Astrocyte (in vitro differentiated cells and primary cell): ENCODE results near the gene SAP30L. TPM values are rescaled to one million over a fixed set of nuclear protein-coding genes. Genes with fewer than 3 reads are reported as not detected.

ENCODE experiments used
- DNase-seq: peaks from one replicate; pipeline ENCODE4 v3.0.0-alpha.2; 2010; ENCODE audit warnings: low read depth
- FAIRE-seq: peaks from 2 replicates; lab custom pipeline; 2011; peaks lifted over from hg19 to GRCh38; lab: Jason Lieb, UNC
- H2AFZ ChIP-seq: 2 replicates; pipeline ENCODE4 v1.6.0; 2012; ENCODE audit warnings: low read depth, low read length, inconsistent platforms
- H3K27ac ChIP-seq: 2 replicates; pipeline ENCODE4 v1.5.1; 2011; ENCODE audit warnings: low read depth, low read length, inconsistent platforms
- H3K27me3 ChIP-seq: 2 replicates; pipeline ENCODE4 v1.6.0; 2011; ENCODE audit warnings: low read length, inconsistent platforms; ENCODE audit not compliant: insufficient read depth
- H3K36me3 ChIP-seq: 2 replicates; pipeline ENCODE4 v1.5.1; 2011; ENCODE audit warnings: low read length, inconsistent platforms; ENCODE audit not compliant: insufficient read depth
- H3K4me1 ChIP-seq: 2 replicates; pipeline ENCODE4 v1.5.1; 2011; ENCODE audit warnings: low read length, inconsistent platforms; ENCODE audit not compliant: insufficient read depth
- H3K4me2 ChIP-seq: 2 replicates; pipeline ENCODE4 v1.6.0; 2012; ENCODE audit warnings: low read length, inconsistent platforms
- H3K4me3 ChIP-seq: 2 replicates; pipeline ENCODE4 v1.5.1; 2011; ENCODE audit warnings: low read depth, mild to moderate bottlenecking, low read length, inconsistent platforms; ENCODE audit not compliant: insufficient read depth
- H3K79me2 ChIP-seq: 2 replicates; pipeline ENCODE4 v1.6.0; 2012; ENCODE audit warnings: mild to moderate bottlenecking, low read length, inconsistent platforms; ENCODE audit not compliant: insufficient read depth
- H3K9ac ChIP-seq: 2 replicates; pipeline ENCODE4 v1.6.0; 2012; ENCODE audit warnings: mild to moderate bottlenecking, low read length, inconsistent platforms
- H3K9me3 ChIP-seq: 2 replicates; pipeline ENCODE4 v1.5.1; 2012; ENCODE audit warnings: low read depth, mild to moderate bottlenecking, low read length, inconsistent platforms; ENCODE audit not compliant: insufficient read depth
- H4K20me1 ChIP-seq: 2 replicates; pipeline ENCODE4 v1.6.0; 2012; ENCODE audit warnings: low read length, inconsistent platforms; ENCODE audit not compliant: insufficient read depth
- H3K27ac Mint-ChIP-seq: one replicate; pipeline ENCODE4 v1.8.0; 2021; ENCODE audit warnings: mild to moderate bottlenecking, mixed read lengths; ENCODE audit not compliant: unreplicated experiment
- H3K27me3 Mint-ChIP-seq: one replicate; pipeline ENCODE4 v1.8.0; 2021; ENCODE audit warnings: low read depth, mixed read lengths; ENCODE audit not compliant: unreplicated experiment
- H3K36me3 Mint-ChIP-seq: one replicate; pipeline ENCODE4 v1.8.0; 2021; ENCODE audit warnings: low read depth, mixed read lengths; ENCODE audit not compliant: unreplicated experiment
- H3K4me1 Mint-ChIP-seq: one replicate; pipeline ENCODE4 v1.8.0; 2021; ENCODE audit warnings: low read depth, mixed read lengths; ENCODE audit not compliant: unreplicated experiment
- H3K4me3 Mint-ChIP-seq: one replicate; pipeline ENCODE4 v1.8.0; 2021; ENCODE audit warnings: mild to moderate bottlenecking, moderate library complexity, mixed read lengths; ENCODE audit not compliant: unreplicated experiment
- H3K9me3 Mint-ChIP-seq: one replicate; pipeline ENCODE4 v1.8.0; 2021; ENCODE audit warnings: mild to moderate bottlenecking, mixed read lengths; ENCODE audit not compliant: unreplicated experiment
- CTCF ChIP-seq: IDR thresholded peaks from 2 replicates; pipeline ENCODE4 v1.5.1; 2011; ENCODE audit warnings: low read depth, mild to moderate bottlenecking, inconsistent platforms, low read length, moderate library complexity; ENCODE audit not compliant: insufficient read depth
- EZH2 ChIP-seq: IDR thresholded peaks from 2 replicates; pipeline ENCODE4 v1.6.1; 2012; ENCODE audit warnings: mild to moderate bottlenecking, low read length, inconsistent platforms; ENCODE audit not compliant: insufficient read depth
- total RNA-seq: library from RNA; stranded (reverse); gene quantifications from 2 replicates; pipeline ENCODE4 v1.2.1, GENCODE V29; 2021

The SAP30L gene
- total RNA-seq, 1 donor from 2014 or later = 26.3 TPM

GRCh38 chr5:154464438-154464837 lies 18.6 kb downstream of the SAP30L start:
- no peak for TF ChIP-seq EZH2
- no peak for TF ChIP-seq CTCF
- Histone ChIP-seq H3K9me3 (no peaks in the 10 kb centered on the region), H3K36me3 (no peaks in the 10 kb centered on the region), H3K79me2 (no peaks in the 10 kb centered on the region), H2AFZ (no peak overlapping the region), H3K4me3 (no peak overlapping the region), H3K27ac (no peak overlapping the region), H3K27me3 (peaks cover 12% of the 10 kb centered on the region), H3K9ac (no peak overlapping the region), H3K4me2 (no peak overlapping the region), H3K4me1 (no peaks in the 10 kb centered on the region), H4K20me1 (no peaks in the 10 kb centered on the region)
- Mint-ChIP-seq H3K4me1 (no peaks in the 10 kb centered on the region), H3K27me3 (peaks cover 40% of the 10 kb centered on the region), H3K36me3 (peaks cover 2% of the 10 kb centered on the region), H3K27ac (no peak overlapping the region), H3K9me3 (no peaks in the 10 kb centered on the region), H3K4me3 (no peak overlapping the region)
- FAIRE-seq = no peak
- no peak for DNase-seq

- FAIRE-seq = no peak
Measured at GRCh38 chr5:154465169-154465568, 19.4 kb downstream of the SAP30L start.

More at GRCh38 chr5:154465169-154465568, 19.4 kb downstream of the SAP30L start:
- H3K27me3 ChIP-seq = peaks cover 19% of the 10 kb centered on the region
- no peak overlapping the region for H3K27ac Mint-ChIP-seq
- no peak overlapping the region for H3K4me3 Mint-ChIP-seq
- no peak overlapping the region for H3K4me3 ChIP-seq
- TF ChIP-seq EZH2 (no peak), CTCF (no peak)
- no peak overlapping the region for H3K4me2 ChIP-seq
- H3K9ac ChIP-seq = no peak overlapping the region
- no peaks in the 10 kb centered on the region for H3K79me2 ChIP-seq
- H3K4me1 ChIP-seq = no peaks in the 10 kb centered on the region
- DNase-seq = no peak
- no peak overlapping the region for H2AFZ ChIP-seq
- no peaks in the 10 kb centered on the region for H3K9me3 ChIP-seq
- no peaks in the 10 kb centered on the region for H4K20me1 ChIP-seq
- H3K36me3 Mint-ChIP-seq = peaks cover 2% of the 10 kb centered on the region
- no peak overlapping the region for H3K27ac ChIP-seq
- no peaks in the 10 kb centered on the region for H3K4me1 Mint-ChIP-seq
- H3K36me3 ChIP-seq = no peaks in the 10 kb centered on the region
- peaks cover 45% of the 10 kb centered on the region for H3K27me3 Mint-ChIP-seq
- H3K9me3 Mint-ChIP-seq = no peaks in the 10 kb centered on the region
